NCI-H446 treated with DMSO at 0.1 percent for 48 hours (cell line): Measurements from ENCODE around the gene DLL1.
"Not testable (repeated sequence)": the region's sequence is repeated elsewhere in the genome, so short reads cannot be mapped to it uniquely, and the experiment has no call there.

Experiments used
- DNase-seq: peaks from one replicate; lab custom pipeline; 2025; lab: John Stamatoyannopoulos, UW

Gene DLL1

DNA sequence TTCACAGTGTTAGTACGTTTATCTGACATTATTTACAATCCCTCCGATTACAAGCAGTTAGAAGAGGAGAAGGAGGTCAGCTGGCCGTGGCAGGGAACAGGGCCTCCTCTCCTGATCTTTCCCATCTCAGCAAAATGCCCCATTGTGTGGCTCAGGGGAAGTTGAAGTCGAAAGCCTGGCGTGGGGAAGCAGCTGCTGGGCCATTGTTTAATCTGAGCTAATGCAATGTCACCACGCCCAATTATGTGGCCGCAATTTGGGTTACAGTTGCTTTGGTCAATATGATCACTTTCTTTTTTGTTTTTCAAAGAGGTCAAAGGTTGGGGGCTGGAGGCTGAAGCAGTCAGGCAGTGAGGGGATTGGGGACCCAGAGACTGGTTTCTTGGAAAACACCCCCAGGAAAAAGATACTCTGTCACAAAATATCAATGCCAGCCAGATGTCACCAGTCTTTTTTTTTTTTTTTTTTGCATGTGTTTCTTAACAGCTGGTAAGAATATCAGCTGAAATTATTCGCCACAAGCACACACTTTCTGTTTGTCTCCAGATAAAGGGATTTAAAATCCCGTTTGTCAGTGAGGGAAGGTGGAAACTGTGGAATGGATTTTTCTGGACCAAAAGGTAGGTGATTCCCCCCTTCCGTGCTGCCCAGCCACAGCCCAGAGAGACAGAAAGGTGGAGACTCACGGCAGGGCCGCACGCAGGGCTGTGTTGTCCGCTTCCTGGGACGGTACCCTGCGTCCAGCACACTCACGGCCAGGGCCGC is 24.6 kb downstream of the DLL1 start:
- no peak for DNase-seq

DNA sequence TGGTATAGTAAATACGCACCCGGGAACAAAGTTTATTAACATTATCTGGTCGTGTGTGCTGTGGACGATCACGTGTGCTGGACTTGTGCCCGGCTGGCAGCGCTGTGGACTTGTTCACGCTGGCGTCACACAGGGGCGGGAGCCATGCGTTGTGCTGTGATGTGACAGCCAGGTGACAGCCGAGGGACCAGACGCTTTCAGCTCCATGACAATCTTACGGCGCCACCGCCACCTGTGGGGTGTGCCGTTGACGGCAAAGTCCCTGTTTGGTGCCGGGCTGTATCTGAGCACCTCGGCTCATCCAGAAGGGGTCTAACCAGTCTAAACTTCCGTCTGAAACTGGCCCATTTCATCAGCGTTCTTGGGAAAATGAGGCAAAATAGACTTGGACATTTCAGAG is 25.2 kb downstream of the DLL1 start:
- DNase-seq: no peak

DNA sequence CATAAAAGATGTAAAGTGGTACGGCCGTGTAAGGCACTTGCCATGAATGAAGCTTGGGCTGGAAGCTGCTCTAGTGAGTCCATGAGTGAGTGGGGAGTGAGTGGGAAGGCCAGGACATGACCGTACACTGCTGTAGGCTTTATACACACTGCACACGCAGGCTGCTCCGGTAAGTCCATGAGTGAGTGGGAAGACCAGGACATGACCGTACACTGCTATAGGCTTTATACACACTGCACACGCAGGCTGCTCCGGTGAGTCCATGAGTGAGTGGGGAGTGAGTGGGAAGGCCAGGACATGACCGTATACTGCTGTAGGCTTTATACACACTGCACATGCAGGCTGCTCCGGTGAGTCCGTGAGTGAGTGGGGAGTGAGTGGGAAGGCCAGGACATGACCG is 26.2 kb downstream of the DLL1 start:
- not testable (repeated sequence) for DNase-seq

DNA sequence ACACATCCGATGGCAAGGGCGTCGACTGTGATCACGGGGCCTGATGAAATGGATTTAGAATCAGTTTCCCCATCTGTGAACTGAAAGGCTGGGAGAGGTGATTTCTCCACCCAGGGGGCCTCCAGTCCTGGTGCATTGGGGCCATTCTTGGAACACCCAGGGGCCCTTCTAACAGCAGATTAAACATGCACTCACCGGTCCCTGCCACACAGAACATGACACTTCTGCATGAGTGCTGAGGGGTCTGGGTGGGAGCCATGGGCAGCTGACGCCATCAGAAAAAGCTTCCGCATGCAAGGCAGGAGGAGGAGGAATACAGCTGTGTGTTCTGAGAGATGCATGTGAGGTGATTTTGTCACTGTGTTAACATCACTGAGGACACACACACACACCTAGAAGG is 26.8 kb downstream of the DLL1 start:
- DNase-seq: no peak

DNA sequence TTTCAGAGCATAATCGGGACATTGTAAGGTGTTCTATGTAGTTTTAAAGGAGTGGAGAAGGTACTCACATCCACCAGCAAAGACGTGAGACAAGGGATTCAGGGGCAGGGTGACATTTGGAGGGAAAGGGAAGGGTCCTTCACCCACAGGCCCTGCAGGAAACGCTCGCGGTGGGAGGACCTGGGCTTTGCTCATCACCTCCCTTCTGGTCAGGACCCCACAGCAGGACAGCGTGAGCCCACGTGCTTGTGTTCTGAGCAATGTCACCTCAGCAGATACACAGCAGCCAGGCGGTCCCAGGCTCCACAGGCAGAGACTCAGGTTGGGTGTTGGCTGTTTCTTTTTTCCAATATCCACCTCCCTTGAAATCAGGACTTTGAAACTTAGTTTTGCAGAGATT is 27.5 kb downstream of the DLL1 start:
- no peak for DNase-seq

DNA sequence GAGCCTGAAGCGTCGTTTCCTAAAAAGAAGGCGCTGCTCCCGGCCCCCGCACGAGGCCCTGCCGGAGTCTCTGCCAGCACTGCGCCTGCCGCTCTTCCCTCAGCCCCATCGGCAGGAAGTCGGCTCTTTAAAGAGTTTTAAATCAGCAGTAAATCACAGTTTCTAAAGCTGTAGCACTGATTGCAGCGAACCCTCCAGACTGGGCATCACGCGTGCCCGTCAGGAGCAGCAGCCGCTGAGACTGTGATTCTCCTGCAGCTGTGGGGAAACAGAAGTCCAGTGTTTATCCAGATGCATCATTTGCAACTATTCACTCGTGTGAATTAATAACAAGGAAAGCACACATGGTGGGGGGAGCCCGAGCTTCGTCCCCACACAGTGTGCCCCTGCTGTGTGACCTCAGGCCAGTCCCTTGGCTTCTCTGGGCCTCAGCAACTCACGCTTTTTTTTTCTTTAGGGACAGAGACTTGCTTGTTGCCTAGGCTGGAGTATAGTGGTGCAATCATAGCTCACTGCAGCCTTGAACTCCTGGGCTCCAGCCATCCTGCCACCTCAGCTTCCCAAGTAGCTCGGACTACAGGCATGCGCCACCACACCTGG is 28.3 kb downstream of the DLL1 start:
- DNase-seq: no peak

DNA sequence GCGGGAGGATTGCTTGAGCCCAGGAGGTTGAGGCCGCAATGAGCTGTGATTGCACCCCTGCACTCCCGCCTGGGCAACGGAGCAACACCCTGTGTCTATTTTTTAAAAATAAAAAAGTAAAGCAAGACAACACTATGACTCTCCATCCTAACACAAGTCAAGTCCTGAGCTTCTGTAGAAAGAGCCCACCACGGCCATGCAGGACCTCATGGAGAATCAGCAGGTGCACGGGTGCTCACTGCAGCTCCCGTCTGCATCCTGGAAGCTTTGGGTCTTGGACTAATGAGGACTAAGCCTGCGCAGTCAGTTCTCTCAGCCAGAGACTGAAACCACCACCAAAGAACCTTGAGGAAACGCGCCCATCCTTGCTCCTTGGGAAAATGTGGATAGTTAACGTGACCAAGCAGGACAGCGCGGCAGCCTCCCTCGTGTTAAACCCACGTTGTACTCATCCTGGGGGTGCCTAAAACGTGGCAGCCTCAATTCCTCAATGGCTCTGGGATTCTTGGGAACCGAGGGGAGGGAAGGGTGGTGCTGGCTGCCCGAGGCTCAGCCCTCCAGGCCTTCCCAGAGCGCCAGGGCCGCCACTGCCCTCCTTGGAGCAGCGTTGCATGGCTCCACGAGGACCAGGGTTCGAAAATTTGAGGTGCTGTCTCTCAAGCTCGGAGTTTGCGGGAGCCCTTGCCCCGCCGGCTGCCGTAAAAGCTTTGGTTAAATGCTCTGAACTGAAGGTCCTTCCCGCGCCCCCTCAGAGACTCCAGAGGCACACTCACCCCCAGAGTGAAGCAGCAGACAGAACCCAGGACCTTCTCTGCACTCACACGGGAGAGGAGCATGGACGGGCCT is 29.0 kb downstream of the DLL1 start:
- no peak for DNase-seq

DNA sequence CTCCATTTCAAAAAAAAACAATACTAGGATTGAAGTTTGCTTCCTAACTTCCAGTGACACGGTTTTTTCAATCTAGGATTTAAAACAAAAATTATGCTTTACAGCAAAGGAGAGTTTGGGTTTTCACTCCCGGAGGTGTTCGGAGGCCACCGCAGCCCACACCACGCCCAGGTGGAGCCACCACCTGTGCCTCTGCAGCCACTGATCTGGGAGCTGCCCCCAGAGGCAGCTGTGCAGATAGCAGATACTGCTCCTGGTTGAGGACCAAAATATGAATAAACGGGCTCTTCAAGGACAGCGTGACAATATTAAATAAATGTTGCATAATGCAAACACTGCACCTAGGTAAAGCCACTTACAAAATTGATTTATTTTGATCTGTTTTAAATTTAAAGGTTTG is 30.2 kb downstream of the DLL1 start:
- no peak for DNase-seq

DNA sequence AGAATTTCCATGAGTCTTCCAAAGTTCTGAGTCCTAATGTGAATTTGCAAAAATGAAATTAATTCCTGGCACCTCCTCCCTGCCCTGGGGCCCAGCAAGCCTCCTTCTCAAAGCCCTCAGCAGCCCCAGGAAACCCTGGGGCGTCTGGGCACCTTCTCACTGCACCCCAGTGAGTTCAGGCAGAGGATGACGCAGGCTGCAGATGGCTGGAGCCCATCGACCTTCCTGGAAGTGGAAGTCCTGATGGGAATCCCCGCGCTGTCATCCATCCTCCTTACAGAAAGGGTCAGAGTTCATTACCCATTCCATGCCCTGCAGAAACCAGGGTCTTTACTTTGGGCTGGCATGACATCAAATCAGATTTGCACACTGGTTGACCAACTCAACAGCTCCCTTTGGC is 31.6 kb downstream of the DLL1 start:
- DNase-seq: no peak

DNA sequence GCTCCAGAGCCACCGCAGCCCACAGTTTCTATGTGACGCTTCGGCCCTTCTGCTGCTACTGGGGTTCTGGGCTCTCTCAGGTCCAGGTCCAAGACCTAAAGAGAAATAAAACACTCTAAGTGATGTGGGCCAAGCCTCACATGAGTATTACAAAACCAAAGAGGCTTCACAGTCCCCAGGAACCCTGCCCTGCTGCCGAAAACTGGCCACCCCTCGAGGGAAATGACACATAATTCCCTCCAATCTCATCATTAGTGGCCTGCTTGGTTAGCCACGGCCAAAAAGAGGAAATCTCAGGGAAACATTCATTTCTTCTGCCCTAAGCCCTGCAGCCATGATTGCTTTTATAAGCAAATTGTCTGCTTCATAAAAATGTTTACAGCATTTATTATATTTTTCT is 32.5 kb downstream of the DLL1 start:
- DNase-seq: no peak

DNA sequence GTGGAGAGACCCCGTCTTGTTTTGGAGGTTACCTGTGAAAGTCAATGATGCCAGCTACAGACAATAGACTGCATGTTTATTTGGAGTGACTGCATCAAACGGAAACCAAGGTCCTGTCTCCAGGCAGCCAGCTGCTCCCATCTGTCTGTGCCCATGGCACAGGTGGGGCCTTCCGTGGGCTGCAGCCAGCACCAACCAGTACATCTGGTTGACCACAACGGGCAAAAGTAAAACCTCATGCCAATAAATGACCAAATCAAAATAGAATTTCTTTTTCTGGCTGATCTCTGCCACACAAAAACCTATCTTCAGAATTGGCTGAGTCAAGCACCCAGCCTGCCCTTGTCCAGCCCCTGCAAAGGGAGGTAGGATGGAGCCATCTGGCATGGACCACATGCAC is 33.5 kb downstream of the DLL1 start:
- DNase-seq: no peak

DNA sequence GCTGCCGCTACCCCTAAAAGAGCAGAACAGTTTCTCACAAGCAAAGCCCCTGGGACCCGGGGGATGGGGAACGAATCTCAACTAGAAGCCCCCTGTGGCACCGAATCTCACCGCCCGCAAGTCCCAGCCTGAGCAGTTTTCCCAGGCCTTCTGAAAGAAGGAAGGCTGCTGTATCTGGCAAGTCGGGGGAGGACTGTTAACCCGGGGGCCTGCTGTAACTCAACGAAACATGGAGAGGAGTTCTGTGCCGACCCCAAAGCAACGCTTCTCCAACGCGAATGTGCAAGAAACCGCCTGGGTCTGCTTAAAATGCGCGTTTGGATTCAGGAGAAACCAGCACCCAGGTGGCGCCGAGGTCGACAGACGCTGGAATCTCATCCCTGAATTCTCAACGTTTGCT is 34.2 kb downstream of the DLL1 start:
- DNase-seq: no peak

DNA sequence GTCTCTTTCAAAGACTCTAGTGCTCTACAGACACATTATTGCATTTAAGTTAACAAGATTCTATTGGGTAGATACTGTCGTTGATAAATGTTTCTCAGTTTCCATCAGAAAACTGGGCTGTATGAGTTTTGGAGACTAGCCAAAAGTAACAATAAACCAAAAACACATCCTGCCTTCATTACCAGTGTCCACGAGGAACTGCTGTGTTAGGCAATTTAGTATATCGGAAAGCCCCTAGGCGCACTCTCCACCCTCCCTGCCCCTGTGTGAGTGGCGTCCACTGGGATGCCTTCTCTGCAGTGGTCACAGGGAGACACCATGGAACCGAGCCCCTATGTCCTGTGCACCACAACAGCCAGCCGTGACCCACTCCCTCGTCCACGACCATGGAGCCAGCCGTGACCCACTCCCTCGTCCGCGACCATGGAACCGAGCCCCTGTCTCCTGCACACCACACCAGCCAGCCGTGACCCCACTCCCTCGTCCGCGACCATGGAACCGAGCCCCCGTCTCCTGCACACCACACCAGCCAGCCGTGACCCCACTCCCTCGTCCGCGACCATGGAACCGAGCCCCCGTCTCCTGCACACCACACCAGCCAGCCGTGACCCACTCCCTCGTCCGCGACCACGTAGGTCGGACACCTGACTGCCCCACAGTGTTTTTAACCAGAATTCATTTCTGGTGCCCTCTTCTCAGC is 35.3 kb downstream of the DLL1 start:
- no peak for DNase-seq

DNA sequence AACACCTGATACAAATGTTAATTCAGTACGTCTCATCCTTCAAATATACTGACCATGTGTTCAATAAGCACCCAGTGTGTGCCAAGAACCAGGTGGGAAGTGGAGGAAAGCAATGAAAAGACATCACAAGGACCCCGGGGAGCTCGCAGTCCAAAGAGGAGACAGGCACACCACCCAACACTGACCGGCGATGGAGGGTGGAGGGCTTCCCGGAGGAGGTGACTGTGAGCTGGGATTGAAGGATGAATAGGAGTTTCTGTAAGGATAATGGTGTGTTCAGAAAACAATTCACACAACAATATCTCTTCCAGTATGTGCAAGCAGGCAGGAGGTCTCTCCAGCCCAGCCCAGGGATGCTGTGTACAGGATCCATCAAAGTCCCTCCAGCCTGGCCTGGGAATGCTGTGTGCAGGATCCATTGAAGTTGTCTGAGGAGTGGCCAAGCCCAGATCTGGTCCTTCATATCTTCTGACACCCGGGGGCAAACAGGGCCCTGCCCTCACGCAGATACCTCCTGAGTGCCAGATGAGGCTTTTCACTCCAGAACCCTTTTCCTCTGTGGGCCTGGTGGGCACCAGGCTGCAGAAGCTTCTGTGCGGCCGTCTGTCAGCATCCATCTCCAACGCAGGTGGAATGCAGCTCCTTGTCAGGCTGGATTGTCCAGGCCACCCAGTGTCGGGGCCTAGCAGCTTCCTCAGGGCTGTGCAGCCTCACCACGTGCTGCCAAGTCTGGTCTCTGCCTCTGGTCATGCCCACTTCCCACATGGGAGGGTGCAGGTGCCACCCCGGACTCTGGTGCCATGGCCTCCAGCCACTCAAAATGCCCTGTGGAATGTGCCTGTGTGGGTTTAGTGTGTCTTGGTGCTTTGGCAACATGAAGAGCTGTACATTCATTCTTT is 36.3 kb downstream of the DLL1 start:
- no peak for DNase-seq

DNA sequence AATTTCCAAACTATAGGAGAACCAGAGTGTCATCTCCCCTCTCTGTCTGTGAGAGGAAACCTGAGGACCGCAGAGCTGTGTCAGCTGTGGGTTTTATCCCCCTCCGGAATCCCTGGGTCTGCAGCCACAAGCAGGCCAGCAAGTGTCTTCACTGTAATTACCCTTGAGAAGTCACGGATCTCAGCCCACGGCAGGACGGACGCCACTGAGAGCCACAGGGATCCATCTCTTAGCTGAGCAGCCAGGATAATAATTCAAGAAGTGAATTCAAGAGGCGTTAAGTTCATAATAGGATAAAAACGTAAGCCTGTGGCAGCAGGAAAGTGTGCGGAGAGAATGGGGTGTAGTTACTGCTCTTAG is 37.0 kb downstream of the DLL1 start:
- no peak for DNase-seq

DNA sequence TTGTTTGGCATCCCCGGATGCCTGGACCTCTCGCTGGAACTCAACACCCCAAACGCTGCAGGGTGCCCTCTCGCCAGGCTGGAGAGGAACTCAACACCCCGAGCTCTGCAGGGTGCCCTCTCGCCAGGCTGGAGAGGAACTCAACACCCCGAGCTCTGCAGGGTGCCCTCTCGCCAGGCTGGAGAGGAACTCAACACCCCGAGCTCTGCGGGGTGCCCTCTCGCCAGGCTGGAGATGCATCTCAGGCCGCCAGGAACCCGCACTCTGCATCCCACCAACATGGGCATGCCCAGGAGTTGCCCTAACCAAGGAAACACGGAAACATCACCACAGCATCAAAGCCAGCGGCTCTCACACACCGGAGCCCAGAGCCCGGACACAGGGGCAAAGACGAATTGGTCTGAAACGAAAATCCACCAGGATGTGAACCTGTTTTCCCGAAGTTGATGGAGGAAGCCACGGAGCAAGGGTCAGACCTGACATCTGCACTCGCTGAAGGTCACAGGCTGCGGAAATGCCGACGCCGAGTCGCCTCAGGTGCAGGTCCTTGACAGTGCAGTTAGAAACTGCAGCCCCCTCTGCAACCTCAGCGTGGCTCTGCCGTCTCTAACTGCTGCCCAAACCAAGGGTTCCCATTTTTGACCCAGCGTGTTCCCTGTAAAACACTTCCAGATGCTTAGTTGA is 37.5 kb downstream of the DLL1 start:
- no peak for DNase-seq

DNA sequence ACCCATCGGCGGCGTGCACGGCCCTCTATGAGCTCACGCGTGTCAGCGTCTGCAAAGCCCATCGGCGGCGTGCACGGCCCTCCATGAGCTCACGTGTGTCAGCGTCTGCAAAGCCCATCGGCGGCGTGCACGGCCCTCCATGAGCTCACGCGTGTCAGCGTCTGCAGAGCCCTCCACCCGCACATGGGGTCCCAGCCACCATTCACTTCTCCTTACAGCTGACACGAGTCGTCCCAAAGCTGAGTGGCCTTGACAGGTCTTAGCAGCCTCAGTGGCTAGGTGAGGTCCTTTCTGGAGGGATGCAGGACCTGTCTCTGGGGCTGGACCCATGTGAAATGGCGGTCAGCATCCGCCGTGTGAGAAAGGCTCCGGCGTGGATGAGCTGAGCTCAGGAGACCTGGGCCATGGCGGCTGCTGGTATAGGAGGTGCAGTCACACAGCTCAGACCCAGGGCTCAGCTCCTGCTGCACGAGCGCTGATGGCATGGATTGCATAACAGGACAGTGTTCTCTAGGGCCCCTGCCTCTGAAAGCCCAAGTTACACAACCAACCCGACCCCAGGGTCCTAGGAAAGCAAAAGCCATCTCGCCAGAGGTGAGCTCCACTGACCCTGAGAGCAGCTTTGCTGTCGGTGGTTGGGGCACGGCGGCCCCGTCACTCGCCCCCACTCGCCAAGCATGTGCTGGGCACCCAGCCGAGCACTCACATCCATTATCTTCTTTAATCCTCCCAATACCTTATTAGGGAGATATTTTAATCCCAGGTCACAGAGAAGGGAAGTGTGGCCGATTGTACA is 38.9 kb downstream of the DLL1 start:
- DNase-seq: no peak

DNA sequence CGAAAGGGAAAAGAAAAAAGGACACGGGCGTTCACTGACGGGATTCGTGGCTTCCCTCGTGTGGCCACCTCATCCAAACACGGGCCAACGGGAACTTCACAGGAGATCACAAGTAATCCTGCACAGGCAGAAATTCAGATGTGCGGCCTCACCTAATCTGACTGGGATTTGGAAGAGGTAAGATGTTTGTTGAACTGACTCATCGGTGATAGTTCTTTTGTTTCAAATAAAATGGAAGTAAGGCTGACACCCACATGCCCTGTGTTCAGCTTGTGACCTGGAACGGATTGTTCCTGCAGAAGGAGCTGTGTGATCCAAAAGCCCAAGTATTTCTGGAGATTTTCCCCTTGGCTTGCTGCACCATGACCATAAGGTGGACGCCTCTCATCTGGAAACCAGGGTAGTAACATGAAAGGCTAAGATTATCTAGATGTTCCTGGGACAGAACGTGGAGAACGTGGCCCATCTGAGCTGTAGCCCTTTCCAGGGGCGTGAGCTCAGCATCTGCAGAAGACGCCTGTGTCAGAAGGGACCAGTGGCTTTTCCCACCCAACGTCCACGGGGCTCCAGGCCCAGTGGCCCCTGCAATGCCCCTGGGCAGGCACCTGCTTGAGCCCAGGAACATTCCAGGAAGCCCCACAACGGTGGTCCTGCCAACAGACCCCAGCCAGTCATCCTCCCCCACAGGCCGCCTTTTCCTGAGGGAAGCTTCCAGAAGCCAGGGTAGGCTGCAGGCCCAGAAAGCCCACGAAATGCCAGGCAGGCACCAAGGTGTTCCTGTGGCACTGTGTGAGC is 39.7 kb downstream of the DLL1 start:
- DNase-seq: no peak

DNA sequence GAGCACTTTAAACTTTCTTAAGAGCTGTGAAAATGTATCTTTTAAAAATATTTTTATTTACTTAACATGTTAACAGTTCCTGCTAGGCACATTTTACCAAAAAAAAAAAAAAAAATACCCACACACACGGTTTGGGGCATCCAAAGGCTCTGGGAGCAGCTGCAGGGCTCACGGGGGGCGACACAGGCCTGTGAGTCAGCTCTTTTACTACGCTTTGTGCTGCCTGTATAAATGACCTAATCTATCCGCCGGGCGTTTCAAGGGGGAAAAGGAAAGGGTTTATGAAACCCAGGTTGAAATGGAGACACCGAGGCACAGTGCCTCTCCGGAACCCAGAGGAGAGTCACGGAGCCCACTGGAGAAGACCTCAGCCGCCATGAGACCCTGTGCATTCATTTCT is 40.4 kb downstream of the DLL1 start:
- no peak for DNase-seq
